GM18517 (cell line): ENCODE measurements around the gene LIN37.
"Not testable (repeated sequence)": the region's sequence is repeated elsewhere in the genome, so short reads cannot be mapped to it uniquely, and the experiment has no call there.

Source experiments
- ATAC-seq: cut with Tn5 transposase; IDR thresholded peaks from one replicate; pipeline ENCODE4 v1.9.1; 2021; ENCODE audit warnings: mild to moderate bottlenecking, moderate library complexity; ENCODE audit not compliant: unreplicated experiment

Gene LIN37

GRCh38 chr19:35719402-35720162, 28.8 kb upstream of the LIN37 start:
- ATAC-seq = no peak

DNA sequence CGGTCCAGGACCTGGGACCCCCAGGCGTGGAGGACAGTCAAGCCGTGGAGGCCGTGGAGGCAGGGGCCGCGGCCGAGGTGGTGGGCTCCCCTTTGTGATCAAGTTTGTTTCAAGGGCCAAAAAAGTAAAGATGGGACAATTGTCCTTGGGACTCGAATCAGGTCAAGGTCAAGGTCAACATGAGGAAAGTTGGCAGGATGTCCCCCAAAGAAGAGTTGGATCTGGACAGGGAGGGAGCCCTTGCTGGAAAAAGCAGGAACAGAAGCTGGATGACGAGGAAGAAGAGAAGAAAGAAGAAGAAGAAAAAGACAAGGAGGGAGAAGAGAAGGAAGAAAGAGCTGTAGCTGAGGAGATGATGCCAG, 28.2 kb upstream of the LIN37 start:
- ATAC-seq = no peak

DNA sequence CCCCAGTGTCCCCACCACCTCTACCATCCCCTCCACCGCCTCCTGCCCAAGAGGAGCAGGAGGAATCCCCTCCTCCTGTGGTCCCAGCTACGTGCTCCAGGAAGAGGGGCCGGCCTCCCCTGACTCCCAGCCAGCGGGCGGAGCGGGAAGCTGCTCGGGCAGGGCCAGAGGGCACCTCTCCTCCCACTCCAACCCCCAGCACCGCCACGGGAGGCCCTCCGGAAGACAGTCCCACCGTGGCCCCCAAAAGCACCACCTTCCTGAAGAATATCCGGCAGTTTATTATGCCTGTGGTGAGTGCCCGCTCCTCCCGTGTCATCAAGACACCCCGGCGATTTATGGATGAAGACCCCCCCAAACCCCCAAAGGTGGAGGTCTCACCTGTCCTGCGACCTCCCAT, 27.7 kb upstream of the LIN37 start:
- no peak for ATAC-seq

- ATAC-seq = no peak
Measured at GRCh38 chr19:35721374-35721773, 27.0 kb upstream of the LIN37 start.

- ATAC-seq = no peak
Measured at GRCh38 chr19:35722461-35722860, 25.9 kb upstream of the LIN37 start.

DNA sequence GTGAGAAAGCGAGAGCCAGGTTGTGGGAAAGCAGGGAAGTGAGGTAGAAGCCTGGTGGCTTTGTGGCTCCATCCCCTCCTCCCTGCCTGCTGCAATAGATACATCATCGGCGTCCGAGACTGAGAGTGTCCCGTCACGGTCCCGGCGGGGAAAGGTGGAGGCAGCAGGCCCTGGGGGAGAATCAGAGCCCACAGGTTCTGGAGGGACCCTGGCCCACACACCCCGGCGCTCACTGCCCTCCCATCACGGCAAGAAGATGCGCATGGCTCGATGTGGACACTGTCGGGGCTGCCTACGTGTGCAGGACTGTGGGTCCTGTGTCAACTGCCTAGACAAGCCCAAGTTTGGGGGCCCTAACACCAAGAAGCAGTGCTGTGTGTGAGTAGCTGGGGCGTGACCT, 25.5 kb upstream of the LIN37 start:
- no peak for ATAC-seq

DNA sequence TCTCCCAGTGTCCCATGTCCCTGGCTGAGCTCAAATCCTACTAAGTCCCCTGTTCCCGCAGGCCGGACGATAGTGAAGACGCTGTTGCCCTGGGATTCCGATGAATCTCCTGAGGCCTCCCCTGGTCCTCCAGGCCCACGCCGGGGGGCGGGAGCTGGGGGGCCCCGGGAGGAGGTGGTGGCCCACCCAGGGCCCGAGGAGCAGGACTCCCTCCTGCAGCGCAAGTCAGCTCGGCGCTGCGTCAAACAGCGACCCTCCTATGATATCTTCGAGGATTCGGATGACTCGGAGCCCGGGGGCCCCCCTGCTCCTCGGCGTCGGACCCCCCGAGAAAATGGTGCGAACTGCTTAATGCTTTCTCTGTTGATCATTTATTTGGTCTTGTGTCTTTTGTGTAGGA, 24.7 kb upstream of the LIN37 start:
- ATAC-seq = no peak

DNA sequence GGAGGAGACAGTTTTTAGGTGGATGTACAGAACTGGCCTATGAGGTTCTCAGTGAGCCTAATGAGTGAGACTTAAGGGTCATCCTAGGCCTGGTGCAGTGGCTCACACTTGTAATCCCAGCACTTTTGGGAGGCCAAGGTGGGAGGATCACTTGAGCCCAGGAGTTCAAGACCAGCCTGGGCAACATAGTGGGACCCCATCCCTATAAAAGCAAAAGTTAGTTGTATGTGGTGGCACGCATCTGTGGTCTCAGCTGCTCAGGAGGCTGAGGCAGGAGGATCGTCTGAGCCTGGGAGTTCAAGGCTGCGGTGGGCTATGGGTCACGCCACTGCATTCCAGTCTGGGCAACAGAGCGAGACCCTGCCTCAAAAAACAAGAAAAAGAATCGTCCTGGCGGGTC, 24.2 kb upstream of the LIN37 start:
- not testable (repeated sequence) for ATAC-seq

DNA sequence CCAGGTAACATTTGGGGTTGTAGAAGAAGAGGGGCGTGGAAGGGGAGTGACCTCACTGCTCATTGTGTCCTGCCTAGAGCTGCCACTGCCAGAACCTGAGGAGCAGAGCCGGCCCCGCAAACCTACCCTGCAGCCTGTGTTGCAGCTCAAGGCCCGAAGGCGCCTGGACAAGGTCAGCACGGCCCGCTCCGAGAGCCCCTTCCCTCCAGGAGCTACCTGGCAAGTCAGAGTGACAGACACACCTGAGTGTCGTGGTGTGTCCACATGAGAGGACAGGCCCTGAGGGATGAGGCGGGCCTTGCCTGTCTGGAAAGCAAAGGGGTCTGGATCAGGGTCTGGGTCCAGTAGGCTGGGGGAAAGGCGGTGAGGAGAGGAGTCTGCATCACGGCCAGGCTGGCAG, 23.8 kb upstream of the LIN37 start:
- no peak for ATAC-seq

GRCh38 chr19:35725216-35725861, 23.0 kb upstream of the LIN37 start:
- no peak for ATAC-seq

DNA sequence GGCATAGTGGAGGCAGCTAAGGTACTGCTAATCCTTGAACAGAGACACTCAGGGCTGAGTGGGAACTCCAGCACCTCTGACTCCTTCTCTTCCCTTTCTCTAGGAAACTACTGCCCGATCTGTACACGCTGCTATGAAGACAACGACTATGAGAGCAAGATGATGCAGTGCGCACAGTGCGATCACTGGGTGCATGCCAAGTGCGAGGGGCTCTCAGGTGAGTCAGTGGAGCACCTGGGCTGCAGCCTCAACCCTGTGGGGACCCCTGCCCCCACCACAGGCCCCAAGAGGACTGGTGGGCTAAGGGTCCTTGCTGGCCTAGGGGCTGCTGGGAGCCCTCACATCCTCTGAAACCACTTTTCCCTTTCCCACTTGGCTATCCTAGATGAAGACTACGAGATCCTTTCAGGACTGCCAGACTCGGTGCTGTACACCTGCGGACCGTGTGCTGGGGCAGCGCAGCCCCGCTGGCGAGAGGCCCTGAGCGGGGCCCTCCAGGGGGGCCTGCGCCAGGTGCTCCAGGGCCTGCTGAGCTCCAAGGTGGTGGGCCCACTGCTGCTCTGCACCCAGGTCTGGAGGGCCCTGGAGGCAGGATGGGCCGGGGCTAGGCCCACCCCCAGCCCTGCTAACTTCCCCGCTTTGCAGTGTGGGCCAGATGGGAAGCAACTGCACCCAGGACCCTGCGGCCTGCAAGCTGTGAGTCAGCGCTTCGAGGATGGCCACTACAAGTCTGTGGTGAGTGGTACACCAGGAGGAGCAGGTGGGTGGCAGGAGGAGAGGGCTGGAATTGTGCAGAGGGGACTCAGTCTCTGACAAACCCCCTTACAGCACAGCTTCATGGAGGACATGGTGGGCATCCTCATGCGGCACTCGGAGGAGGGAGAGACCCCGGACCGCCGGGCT, 21.1 kb upstream of the LIN37 start:
- no peak for ATAC-seq

GRCh38 chr19:35727956-35728706, 20.2 kb upstream of the LIN37 start:
- no peak for ATAC-seq

DNA sequence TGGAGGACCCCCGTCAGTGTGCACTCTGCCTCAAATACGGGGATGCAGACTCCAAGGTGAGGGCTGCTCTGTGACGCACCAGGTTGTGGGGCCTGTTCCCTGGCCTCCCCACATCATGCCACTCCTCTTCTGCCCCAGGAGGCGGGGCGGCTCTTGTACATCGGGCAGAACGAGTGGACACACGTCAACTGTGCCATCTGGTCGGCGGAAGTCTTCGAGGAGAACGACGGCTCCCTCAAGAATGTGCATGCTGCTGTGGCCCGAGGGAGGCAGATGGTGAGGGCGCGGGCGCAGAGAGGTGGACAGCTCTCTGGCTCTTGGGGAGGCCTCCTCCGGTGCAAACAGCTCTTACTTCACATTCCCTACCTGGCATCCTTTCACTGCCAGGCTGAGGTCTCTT, 19.4 kb upstream of the LIN37 start:
- no peak for ATAC-seq

GRCh38 chr19:35729763-35730162, 18.6 kb upstream of the LIN37 start:
- no peak for ATAC-seq

DNA sequence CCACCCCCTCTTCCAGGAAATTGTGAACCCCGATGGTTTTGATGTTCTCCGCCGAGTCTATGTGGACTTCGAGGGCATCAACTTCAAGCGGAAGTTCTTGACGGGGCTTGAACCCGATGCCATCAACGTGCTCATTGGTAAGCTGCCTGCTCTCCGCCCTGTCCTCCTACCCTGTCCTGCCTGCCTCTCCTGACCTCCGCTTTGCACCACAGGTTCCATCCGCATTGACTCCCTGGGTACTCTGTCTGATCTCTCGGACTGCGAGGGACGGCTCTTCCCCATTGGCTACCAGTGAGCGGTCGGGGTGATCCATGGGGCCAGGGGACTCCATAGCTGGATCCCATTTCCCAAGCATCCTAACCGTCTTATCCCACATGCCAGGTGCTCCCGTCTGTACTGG, 18.1 kb upstream of the LIN37 start:
- no peak for ATAC-seq

DNA sequence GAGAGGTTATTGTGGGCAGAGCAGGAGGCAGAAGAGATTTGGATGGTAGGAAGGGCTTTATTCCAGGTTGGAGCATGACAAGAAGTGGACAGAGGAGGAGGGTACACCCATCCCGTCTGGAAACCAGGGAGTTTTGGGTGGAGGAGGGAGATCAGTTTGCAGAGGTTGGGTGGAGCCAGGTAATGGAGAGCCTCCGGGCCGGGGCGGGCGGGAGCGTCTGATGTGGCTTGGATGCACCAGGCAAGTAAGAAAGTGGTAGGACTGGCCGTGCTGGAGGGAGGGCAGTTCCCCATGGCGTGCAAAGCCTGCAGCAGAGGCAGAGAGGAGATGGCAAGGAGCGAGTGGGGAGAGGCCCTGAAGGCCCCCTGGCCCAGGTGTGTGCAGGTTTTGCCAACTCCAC, 17.0 kb upstream of the LIN37 start:
- no peak for ATAC-seq

DNA sequence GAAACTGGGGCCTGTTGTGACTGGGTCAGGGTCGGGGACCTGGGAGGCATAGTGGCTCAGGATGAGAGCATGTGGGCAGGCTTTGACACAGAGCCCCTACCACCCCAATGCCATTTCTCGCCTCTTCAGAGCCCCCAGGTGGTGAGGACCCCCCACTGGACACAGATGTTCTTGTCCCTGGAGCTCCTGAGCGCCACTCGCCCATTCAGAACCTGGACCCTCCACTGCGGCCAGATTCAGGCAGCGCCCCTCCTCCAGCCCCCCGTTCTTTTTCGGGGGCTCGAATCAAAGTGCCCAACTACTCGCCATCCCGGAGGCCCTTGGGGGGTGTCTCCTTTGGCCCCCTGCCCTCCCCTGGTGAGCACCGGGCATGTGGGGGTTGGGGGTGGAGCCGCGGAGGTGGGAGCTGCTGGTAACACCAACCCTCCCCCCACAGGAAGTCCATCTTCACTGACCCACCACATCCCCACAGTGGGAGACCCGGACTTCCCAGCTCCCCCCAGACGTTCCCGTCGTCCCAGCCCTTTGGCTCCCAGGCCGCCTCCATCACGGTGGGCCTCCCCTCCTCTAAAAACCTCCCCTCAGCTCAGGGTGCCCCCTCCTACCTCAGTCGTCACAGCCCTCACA, 16.5 kb upstream of the LIN37 start:
- ATAC-seq = no peak

- ATAC-seq = no peak
Measured at GRCh38 chr19:35732540-35733179, 15.7 kb upstream of the LIN37 start.

DNA sequence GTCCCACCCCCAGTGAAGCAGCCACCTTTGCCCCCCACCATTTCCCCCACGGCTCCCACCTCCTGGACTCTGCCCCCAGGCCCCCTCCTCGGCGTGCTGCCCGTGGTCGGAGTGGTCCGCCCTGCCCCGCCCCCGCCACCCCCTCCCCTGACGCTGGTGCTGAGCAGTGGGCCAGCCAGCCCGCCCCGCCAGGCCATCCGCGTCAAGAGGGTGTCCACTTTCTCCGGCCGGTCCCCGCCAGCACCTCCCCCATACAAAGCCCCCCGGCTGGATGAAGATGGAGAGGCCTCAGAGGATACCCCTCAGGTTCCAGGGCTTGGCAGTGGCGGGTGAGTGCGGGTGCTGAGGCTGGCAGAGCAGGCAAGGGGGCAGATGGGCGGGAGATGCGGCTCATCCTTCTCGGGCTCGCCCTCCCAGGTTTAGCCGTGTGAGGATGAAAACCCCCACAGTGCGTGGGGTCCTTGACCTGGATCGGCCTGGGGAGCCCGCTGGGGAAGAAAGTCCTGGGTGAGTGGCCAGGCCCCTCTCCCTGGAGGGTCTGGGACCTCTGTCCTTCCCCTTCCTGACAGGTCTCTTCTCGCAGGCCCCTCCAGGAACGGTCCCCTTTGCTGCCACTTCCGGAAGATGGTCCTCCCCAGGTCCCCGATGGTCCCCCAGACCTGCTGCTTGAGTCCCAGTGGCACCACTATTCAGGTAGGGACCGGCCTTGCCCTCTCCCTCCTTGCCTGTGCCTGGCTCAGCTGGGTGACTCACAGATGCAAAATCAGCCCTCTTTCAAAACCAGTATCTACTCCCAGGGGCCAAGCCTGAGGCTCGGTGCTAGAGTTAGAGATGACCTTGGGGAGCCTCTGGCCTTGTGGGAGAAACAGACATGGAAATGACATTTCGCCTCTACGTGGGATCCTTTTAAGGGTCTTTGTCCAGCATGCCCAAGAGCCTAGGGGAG, 14.9 kb upstream of the LIN37 start:
- ATAC-seq = no peak
